Skeletal muscle satellite cell (primary cell): ENCODE data around the gene KNL1.
"Not testable (repeated sequence)": the region's sequence is repeated elsewhere in the genome, so short reads cannot be mapped to it uniquely, and the experiment has no call there.

Experiments used
- H3K27me3 ChIP-seq: 2 replicates; pipeline ENCODE4 v1.7.0; 2013; ENCODE audit warnings: low read length; ENCODE audit not compliant: control insufficient read depth, insufficient read depth
- H3K36me3 ChIP-seq: 2 replicates; pipeline ENCODE4 v1.7.0; 2013; ENCODE audit warnings: mild to moderate bottlenecking, control low read depth, low read length; ENCODE audit not compliant: insufficient read depth
- H3K4me1 ChIP-seq: 2 replicates; pipeline ENCODE4 v1.7.0; 2013; ENCODE audit warnings: low read length; ENCODE audit not compliant: control insufficient read depth, insufficient read depth
- H3K4me2 ChIP-seq: 2 replicates; pipeline ENCODE4 v1.7.0; 2013; ENCODE audit warnings: mild to moderate bottlenecking, low read length
- H3K4me3 ChIP-seq: 2 replicates; pipeline ENCODE4 v1.7.0; 2013; ENCODE audit warnings: low read length
- H3K9ac ChIP-seq: 2 replicates; pipeline ENCODE4 v1.7.0; 2013; ENCODE audit warnings: mild to moderate bottlenecking, low read depth, low read length, moderate library complexity
- H3K9me3 ChIP-seq: replicated peaks from 2 replicates; pipeline ENCODE4 v1.7.0; 2013; ENCODE audit warnings: mild to moderate bottlenecking, control low read depth, low read length

Gene KNL1

DNA sequence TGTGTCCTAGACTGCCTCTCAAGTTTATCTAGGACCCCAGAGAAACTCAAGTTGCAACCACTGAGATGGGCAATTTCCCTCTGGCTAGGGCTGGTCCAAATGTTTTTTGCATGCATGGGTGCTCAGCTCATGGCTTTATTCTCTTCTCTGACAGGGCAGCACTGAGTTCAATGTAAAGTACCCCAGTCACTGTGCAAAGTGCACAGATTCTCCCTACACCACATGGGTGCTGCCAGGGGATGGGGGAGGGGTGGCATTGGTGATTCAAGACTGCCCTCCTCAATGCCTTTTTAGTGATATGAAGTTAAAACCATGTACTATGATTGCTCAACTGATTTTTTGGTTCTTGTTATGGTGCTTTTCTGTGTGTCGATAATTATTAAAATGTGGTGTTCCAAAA, 86.1 kb downstream of the KNL1 start:
- H3K4me2 ChIP-seq, result no peak overlapping the region
- H3K4me1 ChIP-seq, result no peaks in the 10 kb centered on the region

DNA sequence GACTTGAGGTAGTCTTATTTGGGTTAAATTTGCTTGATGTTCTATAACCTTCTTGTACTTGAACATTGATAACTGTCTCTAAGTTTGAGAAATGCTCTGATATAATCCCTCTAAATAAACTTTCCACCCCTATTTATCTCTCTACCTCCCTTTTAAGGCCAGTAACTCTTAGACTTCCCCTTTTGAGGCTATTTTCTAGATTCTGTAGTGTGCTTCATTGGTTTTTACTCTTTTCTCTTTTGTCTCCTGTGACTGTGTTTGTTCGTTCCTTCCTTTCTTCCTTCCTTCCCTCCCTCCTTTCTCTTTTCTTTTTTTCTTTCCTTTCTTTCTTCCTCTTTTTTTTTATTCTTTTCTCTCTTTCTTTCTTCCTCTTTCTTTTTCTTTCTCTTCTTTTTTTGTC, 86.9 kb downstream of the KNL1 start:
- not testable (repeated sequence) for H3K4me3 ChIP-seq, H3K4me2 ChIP-seq, H3K4me1 ChIP-seq, H3K9ac ChIP-seq, H3K36me3 ChIP-seq, H3K9me3 ChIP-seq, H3K27me3 ChIP-seq

More for the DNA sequence above, 86.1 kb downstream of the KNL1 start:
- no peaks in the 10 kb centered on the region for H3K9me3 ChIP-seq
- H3K36me3 ChIP-seq, result no peaks in the 10 kb centered on the region
- H3K9ac ChIP-seq, result no peak overlapping the region
- H3K27me3 ChIP-seq, result no peaks in the 10 kb centered on the region
- H3K4me3 ChIP-seq, result no peak overlapping the region

DNA sequence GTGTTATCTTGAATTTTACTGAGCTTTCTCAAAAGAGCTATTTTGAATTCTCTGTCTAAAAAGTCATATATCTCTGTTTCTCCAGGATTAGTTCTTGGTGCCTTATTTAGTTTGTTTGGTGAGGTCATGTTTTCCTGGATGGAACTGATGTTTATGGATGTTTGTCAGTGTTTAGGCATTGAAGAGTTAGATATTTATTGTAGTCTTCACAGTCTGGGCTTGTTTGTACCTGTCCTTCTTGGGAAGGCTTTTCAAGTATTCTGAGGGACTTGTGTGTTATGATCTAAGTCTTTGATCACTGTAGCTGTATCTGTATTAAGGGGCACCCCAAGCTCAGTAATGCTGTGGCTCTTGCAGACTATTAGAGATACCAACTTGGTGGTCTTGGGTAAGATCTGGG, 90.3 kb downstream of the KNL1 start:
- Histone ChIP-seq H3K9me3 (no peaks in the 10 kb centered on the region), H3K4me3 (no peak overlapping the region), H3K9ac (no peak overlapping the region), H3K27me3 (no peaks in the 10 kb centered on the region), H3K4me1 (no peaks in the 10 kb centered on the region), H3K36me3 (no peaks in the 10 kb centered on the region), H3K4me2 (no peak overlapping the region)

DNA sequence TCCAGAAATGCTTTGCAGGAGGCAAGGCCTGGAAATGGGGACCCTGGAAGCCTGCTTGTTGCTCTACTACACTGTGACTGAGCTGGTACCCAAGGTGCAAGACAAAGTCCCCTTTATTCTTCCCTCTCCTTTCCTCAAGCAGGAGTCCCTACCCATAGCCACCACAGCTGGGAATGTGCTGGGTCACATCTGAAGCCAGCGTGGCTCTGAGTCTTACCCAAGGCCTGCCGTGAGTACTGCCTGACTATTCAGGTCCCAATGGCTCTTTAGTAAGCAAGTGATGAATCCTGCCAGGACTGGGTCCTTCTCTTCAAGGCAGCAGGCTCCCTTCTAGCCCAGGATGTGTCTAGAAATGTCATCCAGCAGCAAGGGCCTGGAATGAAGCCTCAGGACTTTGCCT, 91.3 kb downstream of the KNL1 start:
- Histone ChIP-seq H3K4me1 (no peaks in the 10 kb centered on the region), H3K9me3 (no peaks in the 10 kb centered on the region), H3K4me2 (no peak overlapping the region), H3K9ac (no peak overlapping the region), H3K4me3 (no peak overlapping the region), H3K27me3 (no peaks in the 10 kb centered on the region), H3K36me3 (no peaks in the 10 kb centered on the region)

DNA sequence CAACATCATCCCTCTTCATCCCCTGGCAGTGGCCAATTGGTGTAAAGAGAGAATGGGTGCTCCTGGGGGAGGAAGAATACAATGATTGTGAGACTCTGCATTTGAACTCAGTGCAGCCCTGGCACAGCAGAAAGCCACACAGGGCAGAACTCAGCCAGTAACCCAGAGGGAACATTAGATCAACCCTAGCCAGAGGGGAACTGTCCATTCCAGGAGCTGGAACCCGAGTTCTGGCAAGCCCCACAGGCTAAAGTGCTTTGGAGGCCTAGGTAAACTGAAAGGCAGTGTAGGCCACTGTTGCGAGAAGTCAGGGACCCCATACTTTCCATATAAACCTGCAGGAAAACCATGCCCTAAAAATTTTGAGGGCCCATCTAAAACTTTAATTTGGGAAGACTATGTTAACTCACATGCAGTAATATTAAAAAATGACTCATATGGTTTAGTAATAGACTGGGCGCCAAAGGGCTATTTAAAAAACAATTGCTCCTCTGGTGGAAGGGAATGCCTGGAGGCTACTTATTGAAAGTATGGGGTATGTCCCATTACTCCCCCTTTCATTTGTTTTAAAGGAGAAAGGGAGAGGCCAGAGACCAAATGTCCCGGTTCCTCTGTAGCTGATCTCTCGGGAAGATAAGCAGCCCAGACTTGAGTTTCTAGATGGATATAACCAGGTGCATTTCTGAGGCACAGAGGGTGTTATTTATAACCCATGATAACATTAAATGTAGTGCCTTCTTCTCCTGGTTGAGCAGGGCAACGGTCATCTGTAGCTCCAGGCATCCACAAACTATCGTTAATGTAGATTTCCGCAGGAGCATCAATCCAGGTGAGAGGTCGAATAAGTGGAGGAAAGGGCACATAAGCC, 95.1 kb downstream of the KNL1 start:
- Histone ChIP-seq H3K9me3 (no peaks in the 10 kb centered on the region), H3K9ac (no peak overlapping the region), H3K36me3 (no peaks in the 10 kb centered on the region), H3K4me1 (peaks cover 5% of the 10 kb centered on the region), H3K27me3 (no peaks in the 10 kb centered on the region), H3K4me2 (no peak overlapping the region), H3K4me3 (no peak overlapping the region)

DNA sequence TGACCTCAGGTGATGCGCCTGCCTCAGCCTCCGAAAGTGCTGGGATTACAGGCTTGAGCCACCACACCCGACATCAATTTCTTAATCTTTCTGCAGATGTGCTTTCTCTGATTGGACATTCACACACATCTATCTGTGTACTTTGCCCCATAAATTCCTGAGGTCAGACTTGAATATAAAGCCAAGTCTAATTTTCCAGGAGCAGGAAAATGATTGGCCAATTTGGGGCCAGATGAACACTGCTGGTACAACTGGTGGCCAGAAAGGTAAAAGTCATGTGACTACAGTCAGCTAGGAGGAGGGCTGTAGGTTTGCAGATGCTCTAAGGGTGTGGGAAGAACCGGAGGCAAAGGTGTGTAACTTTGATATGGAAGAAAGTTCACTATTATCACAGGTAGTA, 97.7 kb downstream of the KNL1 start:
- Histone ChIP-seq H3K4me2 (no peak overlapping the region), H3K9me3 (no peaks in the 10 kb centered on the region), H3K36me3 (no peaks in the 10 kb centered on the region), H3K9ac (no peak overlapping the region), H3K4me3 (no peak overlapping the region), H3K4me1 (peaks cover 5% of the 10 kb centered on the region), H3K27me3 (no peaks in the 10 kb centered on the region)

DNA sequence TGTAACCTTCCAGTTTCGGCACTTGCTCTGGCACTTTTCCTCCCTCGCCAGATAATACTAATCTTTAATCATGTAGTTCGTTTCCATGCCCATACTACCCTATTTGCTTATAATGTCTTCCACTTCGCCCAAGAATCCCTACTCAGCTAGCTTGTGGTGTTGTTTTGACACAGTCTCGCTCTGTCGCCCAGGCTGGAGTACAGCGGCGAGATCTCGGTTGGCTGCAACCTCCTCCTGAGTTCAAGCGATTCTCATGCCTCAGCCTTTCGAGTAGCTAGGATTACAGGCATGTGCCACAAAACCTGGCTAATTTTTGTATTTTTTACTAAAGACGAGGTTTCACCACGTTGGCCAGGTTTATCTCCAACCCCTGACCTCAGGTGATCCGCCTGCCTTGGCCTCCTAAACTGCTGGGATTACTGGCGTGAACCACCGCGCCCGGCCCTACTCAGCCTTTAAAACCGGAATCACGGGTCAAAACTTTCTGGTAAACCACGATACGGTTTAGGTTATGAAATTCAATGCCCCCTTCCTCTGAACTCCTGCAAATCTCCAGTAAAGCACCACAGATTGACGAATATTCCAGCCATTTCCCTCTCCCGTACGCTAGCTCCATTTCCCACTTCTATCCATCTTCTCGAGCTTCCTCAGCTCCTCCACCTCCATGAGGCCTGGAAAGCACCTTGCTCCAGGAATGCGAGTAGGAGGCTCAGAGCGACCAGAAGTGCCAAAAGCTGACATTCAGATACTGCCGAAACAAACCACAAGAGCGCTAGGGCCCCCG, 100.0 kb downstream of the KNL1 start:
- H3K36me3 ChIP-seq, result no peaks in the 10 kb centered on the region

DNA sequence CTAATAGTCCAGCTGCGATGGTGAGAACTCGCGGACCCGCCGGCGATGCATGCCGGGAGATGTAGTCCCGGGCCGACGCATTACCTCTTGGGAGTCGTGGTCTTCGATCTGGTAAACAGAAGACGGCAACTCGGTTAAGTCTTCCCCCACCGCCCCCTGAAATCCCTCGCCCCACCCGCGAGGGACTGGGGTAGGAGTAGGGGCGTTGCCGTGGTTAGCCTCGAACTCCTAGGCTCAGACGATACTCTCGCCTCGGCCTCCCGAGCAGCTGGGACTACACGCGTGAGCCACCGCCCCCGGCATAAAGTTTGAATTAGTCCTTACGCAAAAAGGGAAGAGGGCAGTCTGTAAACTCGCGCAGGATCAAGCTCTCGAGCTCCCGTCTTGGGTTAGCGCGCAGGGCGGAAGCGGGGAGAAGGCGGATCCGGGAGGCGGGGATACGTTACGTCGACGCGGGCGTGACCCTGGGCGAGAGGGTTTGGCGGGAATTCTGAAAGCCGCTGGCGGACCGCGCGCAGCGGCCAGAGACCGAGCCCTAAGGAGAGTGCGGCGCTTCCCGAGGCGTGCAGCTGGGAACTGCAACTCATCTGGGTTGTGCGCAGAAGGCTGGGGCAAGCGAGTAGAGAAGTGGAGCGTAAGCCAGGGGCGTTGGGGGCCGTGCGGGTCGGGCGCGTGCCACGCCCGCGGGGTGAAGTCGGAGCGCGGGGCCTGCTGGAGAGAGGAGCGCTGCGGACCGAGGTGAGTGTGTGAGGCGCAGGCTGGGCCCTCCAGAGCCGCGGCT, 100.8 kb downstream of the KNL1 start, which contains the start of gene RAD51:
RAD51 (plus strand) TSS at position 487 of the 781 bp plus-strand sequence. CDS start 3,585 bp downstream, outside the sequence.
- peaks cover 5% of the 10 kb centered on the region for H3K36me3 ChIP-seq
- no peaks in the 10 kb centered on the region for H3K9me3 ChIP-seq
- peak within 1 kb of the TSS; percentile 84 for H3K4me3 ChIP-seq
- H3K9ac ChIP-seq, result peak within 1 kb of the TSS; percentile 97
- H3K4me1 ChIP-seq, result peaks cover 5% of the 10 kb centered on the region
- peak within 1 kb of the TSS; percentile 87 for H3K4me2 ChIP-seq
- H3K27me3 ChIP-seq, result no peaks in the 10 kb centered on the region

More for the DNA sequence above, 100.0 kb downstream of the KNL1 start:
- H3K4me1 ChIP-seq, result peaks cover 5% of the 10 kb centered on the region
- peak overlapping the region; percentile 97 for H3K9ac ChIP-seq
- H3K27me3 ChIP-seq, result no peaks in the 10 kb centered on the region
- H3K4me2 ChIP-seq, result peak overlapping the region; percentile 87
- peak overlapping the region; percentile 84 for H3K4me3 ChIP-seq
- H3K9me3 ChIP-seq, result no peaks in the 10 kb centered on the region

DNA sequence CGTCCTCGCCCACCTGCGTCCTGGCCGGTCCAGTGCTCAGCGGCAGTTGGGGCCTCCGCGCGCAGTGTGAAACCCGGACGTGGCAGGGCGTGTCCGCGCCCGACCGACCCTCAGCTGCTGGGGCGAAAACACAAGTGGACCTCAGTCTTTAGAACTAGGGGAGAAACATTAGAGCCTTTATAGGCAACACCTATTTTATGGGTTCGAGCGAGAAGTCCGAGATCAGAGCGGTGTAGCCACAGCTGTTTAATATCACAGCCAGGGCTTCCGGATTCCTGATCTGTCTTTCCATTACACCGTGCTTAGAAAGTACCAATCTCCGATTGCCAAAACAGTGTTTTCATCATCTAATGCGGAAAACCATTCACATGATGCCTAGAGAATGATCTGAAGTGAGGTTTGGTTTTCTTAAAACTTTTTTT, 101.4 kb downstream of the KNL1 start:
- H3K4me1 ChIP-seq, result peaks cover 5% of the 10 kb centered on the region
- peaks cover 9% of the 10 kb centered on the region for H3K36me3 ChIP-seq
- peak overlapping the region; percentile 84 for H3K4me3 ChIP-seq
- no peaks in the 10 kb centered on the region for H3K9me3 ChIP-seq
- H3K9ac ChIP-seq, result peak overlapping the region; percentile 97
- H3K27me3 ChIP-seq, result no peaks in the 10 kb centered on the region
- H3K4me2 ChIP-seq, result peak overlapping the region; percentile 87

DNA sequence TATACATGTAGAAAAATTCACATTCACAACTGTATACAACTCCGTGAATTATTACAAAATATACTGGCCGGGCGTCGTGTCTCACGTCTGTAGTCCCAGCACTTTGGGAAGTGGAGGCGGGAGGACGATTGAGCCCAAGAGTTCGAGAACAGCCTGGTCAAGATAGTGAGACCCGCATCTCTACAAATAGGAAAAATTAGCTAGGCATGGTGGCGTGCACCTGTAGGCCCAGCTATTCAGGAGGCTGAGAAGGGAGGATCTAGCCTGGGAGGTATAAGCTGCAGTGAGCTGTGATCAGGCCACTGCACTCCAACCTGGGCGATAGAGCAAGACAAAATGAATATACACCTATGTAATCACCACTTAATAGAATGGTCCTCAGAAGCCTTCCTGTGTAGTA, 102.2 kb downstream of the KNL1 start:
- peak overlapping the region; percentile 87 for H3K4me2 ChIP-seq
- H3K4me1 ChIP-seq, result peaks cover 5% of the 10 kb centered on the region
- no peaks in the 10 kb centered on the region for H3K27me3 ChIP-seq
- H3K9ac ChIP-seq, result peak overlapping the region; percentile 97
- peaks cover 12% of the 10 kb centered on the region for H3K36me3 ChIP-seq
- peak overlapping the region; percentile 84 for H3K4me3 ChIP-seq
- no peaks in the 10 kb centered on the region for H3K9me3 ChIP-seq

DNA sequence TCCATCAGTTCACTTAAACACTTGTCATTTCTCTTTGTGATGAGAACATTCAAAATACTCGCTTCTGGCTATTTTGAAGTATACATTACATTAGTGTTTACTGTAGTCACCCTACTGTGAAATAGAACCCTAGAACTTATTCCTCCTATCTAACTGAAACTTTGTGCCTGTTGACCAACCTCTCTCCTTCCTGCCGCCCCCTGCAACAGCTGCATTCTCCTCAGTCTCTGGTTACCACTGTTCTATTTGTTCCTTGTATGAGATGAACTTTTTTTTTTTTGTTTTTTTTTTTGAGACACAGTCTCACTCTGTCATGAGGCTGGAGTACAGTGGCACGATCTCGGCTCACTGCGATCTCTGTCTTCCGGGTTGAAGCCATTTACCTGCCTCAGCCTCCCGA, 103.9 kb downstream of the KNL1 start:
- H3K9ac ChIP-seq, result no peak overlapping the region
- H3K4me3 ChIP-seq, result no peak overlapping the region
- no peaks in the 10 kb centered on the region for H3K9me3 ChIP-seq
- H3K4me1 ChIP-seq, result peaks cover 5% of the 10 kb centered on the region
- no peak overlapping the region for H3K4me2 ChIP-seq
- no peaks in the 10 kb centered on the region for H3K27me3 ChIP-seq
- peaks cover 12% of the 10 kb centered on the region for H3K36me3 ChIP-seq
